T-helper 1 cell treated with Interleukin-12 subunit alpha and Interleukin-12 subunit beta and Interleukin-4 antibody, amounts not matched to agents 30 ng/mL and 1 ng/mL, for 36 hours (primary cell): Measurements from ENCODE around the gene MET. TPM values are rescaled to one million over a fixed set of nuclear protein-coding genes. Genes with fewer than 3 reads are reported as not detected.
"Not testable (repeated sequence)": the region's sequence is repeated elsewhere in the genome, so short reads cannot be mapped to it uniquely, and the experiment has no call there.

ENCODE experiments used
- intact Hi-C: fragments of 100-400 bp; cut with micrococcal nuclease; formaldehyde crosslinking; loops from one replicate; pipeline ENCODE4 v1.15.1; 2024
- total RNA-seq: library from RNA; stranded (reverse); gene quantifications from 2 replicates; pipeline ENCODE4 v1.2.3, GENCODE V29; 2022

Gene MET
- 0.61 and 0.71 TPM in 2 replicates for total RNA-seq

- intact Hi-C loops, result loop anchor here (1.0 to 10.0 kb wide), 4 partner anchors 115 to 443 kb away; no protein-coding TSS in a partner anchor
Observed at GRCh38 chr7:116671681-116672595, at the start of gene MET. Gene MET, plus strand, starts transcription at chr7:116672196. Its CDS starts 26,889 bp downstream, at chr7:116699085.

GRCh38 chr7:116626886-116627285 lies 45.1 kb upstream of the MET start:
- intact Hi-C loops, result no loop called here

- intact Hi-C loops, result no loop called here
Observed at GRCh38 chr7:116629051-116629463, 42.9 kb upstream of the MET start.

- intact Hi-C loops, result no loop called here
Observed at GRCh38 chr7:116630357-116630756, 41.6 kb upstream of the MET start.

- intact Hi-C loops, result no loop called here
Observed at GRCh38 chr7:116630932-116631671, 40.9 kb upstream of the MET start.

- intact Hi-C loops, result no loop called here
Observed at GRCh38 chr7:116631676-116632075, 40.3 kb upstream of the MET start.

- intact Hi-C loops, result no loop called here
Observed at GRCh38 chr7:116632384-116632783, 39.6 kb upstream of the MET start.

- intact Hi-C loops, result no loop called here
Observed at GRCh38 chr7:116633131-116633988, 38.6 kb upstream of the MET start.

GRCh38 chr7:116636997-116637396 lies 35.0 kb upstream of the MET start:
- intact Hi-C loops, result no loop called here

- intact Hi-C loops, result not testable (repeated sequence)
Observed at GRCh38 chr7:116638592-116638991, 33.4 kb upstream of the MET start.

- intact Hi-C loops, result no loop called here
Observed at GRCh38 chr7:116641551-116642153, 30.3 kb upstream of the MET start.

- intact Hi-C loops, result not testable (repeated sequence)
Observed at GRCh38 chr7:116643148-116643547, 28.8 kb upstream of the MET start.

- intact Hi-C loops, result no loop called here
Observed at GRCh38 chr7:116644628-116645027, 27.4 kb upstream of the MET start.

- intact Hi-C loops, result no loop called here
Observed at GRCh38 chr7:116647290-116647689, 24.7 kb upstream of the MET start.

GRCh38 chr7:116647861-116648260 lies 24.1 kb upstream of the MET start:
- intact Hi-C loops, result no loop called here

- intact Hi-C loops, result no loop called here
Observed at GRCh38 chr7:116650436-116650835, 21.6 kb upstream of the MET start.

GRCh38 chr7:116652793-116653192 lies 19.2 kb upstream of the MET start:
- intact Hi-C loops, result no loop called here

- intact Hi-C loops, result no loop called here
Observed at GRCh38 chr7:116653204-116653603, 18.8 kb upstream of the MET start.

- intact Hi-C loops, result no loop called here
Observed at GRCh38 chr7:116653646-116654045, 18.4 kb upstream of the MET start.

- intact Hi-C loops, result not testable (repeated sequence)
Observed at GRCh38 chr7:116659248-116659647, 12.7 kb upstream of the MET start.

GRCh38 chr7:116661865-116662264 lies 10.1 kb upstream of the MET start:
- intact Hi-C loops, result no loop called here
